Measurements from ENCODE around the gene RPS6KB2. TPM values are rescaled to one million over a fixed set of nuclear protein-coding genes. Genes with fewer than 3 reads are reported as not detected.

RPS6KB2 gene
- total RNA-seq, 1 donor from 2014 or later = 63.7 TPM

- intact Hi-C loops (cut with micrococcal nuclease) = no loop called here
These were observed 12.8 kb downstream of the RPS6KB2 start for GRCh38 chr11:67441098-67441563.

GRCh38 chr11:67441731-67442351, 13.5 kb downstream of the RPS6KB2 start:
- intact Hi-C loops (cut with micrococcal nuclease) = no loop called here

GRCh38 chr11:67442504-67443404, 14.5 kb downstream of the RPS6KB2 start:
- intact Hi-C loops (cut with micrococcal nuclease) = no loop called here

GRCh38 chr11:67445515-67445914, 17.2 kb downstream of the RPS6KB2 start:
- intact Hi-C loops (cut with micrococcal nuclease) = no loop called here

DNA sequence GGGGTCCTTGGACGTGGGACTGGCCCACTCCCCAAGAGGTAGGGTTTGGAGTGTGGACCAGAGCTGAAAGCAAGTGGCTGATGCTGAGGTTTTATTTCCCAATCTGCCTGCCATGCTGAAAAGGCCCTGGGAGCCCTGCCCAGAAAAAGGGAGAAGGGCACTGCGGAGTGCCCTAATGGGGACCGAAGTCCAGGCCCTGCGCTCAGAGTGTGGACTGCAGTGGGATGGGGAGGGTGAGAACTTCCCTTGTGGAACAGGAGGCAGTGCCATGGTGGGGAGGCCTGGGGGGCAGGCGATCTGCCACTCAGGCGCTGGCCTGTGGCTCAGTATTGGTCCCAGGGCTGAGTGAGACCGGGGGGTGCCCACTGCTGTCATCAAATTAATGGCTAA, 19.9 kb downstream of the RPS6KB2 start:
- intact Hi-C loops (cut with micrococcal nuclease) = no loop called here

DNA sequence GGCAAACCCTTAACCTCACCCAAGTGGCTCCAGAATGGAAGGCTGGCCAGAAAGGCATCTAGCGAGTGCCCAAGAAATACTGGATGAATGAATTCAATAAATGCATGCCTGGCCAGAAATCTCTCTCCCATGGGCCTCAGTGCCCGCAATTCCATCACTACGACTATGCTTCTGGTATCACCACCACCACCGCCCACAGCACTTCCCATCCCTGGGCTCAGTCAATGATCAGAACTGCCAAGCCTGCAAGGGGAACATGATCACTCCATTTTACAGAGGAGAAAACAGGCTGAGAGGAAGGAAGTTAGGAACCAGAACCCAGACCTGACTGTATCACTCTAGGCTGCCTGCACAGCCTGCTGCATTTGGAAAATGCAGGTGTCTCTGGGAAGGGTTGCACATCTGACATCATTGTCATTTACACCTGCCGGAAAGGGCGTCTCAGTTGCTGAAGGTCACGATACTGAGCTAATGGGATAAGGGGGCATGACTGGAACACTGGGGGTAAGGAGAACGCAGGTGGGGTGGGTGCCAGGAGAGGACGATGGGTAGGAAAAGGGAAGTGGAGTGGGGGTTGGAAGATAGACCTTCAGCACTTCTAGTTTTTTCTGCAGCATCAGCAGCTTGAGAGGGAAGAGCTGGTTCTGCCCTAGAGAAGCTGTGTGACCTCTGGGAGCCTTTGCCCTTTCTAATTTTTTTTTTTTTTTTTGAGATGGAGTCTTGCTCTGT, 21.0 kb downstream of the RPS6KB2 start:
- intact Hi-C loops (cut with micrococcal nuclease) = no loop called here

DNA sequence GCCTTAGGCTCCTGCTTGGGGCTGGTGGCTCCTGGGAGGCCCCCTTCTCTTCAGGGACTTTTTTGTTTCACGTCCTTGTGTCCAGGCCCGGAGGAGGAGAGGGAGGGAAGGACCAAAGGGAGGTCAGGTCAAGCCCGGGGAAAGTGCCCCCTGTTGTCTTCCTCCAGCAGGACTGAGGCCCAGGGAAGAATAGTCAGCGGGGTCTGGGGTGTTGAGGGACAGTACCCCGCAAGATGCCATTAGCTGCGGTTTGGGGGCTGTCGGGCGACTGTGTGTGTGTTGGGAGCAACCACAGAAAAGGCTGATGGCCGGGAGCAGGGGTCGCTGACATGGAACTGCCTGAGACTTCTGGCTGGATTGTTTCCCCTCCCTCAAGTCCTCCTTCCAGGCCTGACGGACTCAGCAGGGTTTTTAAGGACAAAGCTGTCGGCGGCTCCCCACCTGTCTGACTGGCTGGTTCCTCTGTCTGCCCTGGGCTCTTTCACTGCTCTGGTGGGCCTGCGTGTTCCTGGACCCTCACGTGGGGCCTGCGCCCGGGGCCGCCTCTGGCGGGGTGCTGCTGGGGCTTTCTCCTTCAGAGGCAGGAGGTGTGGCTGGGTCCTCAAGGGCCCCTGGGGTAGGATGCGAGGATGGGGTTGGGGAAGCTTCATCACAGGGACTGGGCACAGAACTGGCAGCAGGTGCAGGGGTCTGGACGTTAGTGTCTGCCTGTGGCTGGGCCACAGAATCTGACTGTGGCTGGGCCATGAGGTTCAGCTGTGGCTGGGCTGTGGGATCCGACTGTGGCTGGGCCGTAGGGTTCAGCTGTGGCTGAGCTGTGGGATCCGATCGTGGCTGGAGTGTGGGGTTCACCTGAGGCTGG, 22.7 kb downstream of the RPS6KB2 start:
- intact Hi-C loops (cut with micrococcal nuclease) = no loop called here

DNA sequence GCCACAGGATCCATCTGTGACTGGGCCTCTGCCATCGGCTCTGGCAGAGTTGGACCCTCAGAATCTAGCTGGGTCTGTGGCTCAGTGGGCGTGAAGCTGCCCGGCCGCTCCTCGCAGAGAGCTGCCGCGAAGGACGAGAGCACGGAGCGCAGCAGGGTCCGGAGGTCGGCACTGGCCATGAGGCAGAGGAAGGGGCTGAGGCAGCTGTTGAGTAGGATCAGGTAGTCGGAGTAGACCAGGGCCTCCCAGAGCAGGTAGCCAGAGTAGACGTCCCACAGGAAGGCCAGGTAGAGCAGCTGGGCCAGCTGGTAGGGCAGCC, 23.3 kb downstream of the RPS6KB2 start:
- intact Hi-C loops (cut with micrococcal nuclease) = no loop called here

DNA sequence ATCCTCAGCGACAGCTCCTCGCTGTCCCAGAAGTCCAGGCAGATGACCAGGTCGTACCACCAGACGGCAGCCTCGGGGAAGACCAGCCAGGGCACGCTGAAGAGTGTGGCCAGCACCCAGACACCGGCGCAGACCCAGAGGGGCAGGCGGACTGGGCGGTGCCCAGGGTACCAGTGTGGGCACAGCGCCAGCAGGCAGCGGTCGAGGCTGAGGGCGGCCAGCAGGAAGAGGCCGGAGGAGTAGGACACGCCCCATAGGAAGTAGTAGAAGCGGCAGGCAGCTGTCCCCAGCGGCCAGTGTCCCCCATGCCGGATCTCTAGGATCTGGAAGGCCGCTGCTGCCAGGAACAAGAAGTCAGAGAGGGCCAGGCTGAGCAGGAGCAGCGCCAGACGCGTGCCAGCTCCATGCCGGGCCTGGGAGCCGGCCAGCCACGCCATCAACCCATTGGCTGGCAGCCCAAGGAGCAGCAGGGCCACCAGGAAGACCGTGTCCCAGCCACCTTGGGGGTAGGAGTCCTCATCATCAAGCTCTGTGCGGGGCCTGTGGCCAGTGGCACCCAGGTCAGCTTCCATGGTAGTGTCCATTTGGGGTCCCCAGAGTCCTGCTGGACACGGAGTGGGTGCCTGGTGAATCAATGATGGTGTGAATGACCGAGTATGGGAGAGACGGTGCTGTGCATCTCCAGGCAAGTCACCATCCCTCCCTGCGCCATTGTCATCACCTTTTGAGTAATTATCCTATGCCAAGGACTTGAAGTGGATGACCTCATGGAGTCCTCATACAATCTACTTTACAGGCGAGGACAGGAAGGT, 24.1 kb downstream of the RPS6KB2 start, which contains the start of gene GPR152:
GPR152 (minus strand) TSS at position 589 of the 812 bp plus-strand sequence; CDS start at position 584, 5 bp downstream.
- intact Hi-C loops (cut with micrococcal nuclease) = no loop called here

DNA sequence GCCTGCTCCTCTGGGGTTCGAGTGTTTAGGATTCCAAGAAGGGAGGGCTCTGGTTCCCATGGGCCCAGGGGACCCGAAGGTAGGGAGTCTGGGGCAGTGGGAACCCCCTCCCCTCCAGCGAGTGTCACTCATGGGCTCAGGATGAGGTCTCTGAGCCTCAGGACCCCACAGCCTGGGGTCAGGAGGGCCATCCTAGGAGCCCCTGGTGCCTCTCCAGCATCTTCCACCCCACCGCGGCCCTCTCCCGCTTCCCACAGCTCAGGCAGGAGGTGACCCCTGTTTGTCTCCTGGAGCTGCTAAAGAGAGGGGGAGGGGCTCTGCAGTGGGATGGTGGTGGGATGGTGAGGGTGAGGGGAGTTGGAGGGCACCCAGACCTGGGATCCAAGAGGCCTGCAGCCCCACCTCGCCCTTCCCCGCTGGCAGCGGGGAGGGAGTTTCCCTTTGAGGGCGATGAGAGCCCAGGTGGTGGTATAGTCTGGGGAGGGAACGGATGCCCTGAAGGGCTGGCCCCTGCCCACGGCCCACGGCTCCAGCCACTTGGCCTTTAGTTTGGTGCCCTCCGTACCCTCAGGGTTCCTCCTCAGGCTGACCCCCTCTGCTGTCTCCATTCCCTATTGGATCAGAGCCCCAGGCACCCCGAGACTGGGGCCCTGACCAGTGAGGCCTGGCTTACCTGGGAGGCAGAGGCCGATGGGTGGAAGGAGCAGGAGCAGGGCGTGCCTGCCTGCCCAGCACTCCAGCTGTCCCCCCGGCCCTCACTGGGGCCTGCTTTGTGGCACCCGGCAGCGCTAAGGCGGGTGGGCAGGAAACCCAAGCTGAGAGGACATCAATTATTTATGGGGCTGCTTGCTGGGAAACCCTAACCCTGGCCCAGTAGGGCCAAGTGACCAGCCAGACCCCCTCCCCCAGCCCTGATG, 25.8 kb downstream of the RPS6KB2 start:
- intact Hi-C loops (cut with micrococcal nuclease) = no loop called here

DNA sequence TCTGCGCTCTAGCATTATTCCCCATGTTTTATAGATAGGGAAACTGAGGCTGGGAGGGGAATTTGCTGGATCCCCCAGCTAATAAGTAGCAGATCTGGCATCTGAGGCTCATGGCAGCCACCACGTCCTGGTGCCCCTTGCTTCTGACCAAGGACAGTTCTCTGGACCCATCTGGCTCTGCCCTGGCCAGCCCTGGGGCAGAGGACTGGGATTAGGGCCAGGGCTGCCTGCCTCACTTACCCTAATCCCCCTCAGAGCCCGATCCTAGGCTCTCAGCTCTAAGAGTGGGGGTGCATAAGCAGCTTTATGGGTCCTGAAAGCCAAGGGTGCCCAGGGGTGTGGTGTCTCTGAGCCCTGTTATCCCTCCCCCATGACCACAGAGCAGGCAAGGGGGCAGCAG, 26.8 kb downstream of the RPS6KB2 start, which contains the start of gene CABP4:
CABP4 (plus strand) TSS at position 301 of the 400 bp plus-strand sequence; CDS start at position 371, 70 bp downstream.
- intact Hi-C loops (cut with micrococcal nuclease) = no loop called here

- intact Hi-C loops (cut with micrococcal nuclease) = no loop called here
These were observed 27.9 kb downstream of the RPS6KB2 start for GRCh38 chr11:67456068-67456705.

DNA sequence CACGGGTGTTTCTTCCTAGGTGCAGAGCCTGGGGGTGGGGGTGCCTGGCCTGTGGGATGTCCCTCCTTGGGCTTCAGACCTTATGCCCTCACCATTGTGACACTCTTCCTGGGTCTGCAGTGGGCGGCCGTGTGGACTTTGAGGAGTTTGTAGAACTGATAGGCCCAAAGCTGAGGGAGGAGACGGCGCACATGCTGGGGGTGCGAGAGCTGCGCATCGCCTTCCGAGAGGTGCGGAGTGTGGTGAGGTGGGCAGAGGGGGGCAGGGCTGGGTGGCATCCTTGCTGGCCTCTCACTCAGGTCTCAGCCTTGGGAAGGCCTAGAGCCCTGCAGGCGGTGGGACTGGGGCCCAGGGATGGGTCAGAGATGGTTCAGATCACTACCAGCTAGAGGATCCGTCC, 29.2 kb downstream of the RPS6KB2 start:
- intact Hi-C loops (cut with micrococcal nuclease) = no loop called here

GRCh38 chr11:67458266-67458665, 30.0 kb downstream of the RPS6KB2 start:
- intact Hi-C loops (cut with micrococcal nuclease) = no loop called here

- intact Hi-C loops (cut with micrococcal nuclease) = no loop called here
These were observed 34.9 kb downstream of the RPS6KB2 start for GRCh38 chr11:67463186-67463585.

DNA sequence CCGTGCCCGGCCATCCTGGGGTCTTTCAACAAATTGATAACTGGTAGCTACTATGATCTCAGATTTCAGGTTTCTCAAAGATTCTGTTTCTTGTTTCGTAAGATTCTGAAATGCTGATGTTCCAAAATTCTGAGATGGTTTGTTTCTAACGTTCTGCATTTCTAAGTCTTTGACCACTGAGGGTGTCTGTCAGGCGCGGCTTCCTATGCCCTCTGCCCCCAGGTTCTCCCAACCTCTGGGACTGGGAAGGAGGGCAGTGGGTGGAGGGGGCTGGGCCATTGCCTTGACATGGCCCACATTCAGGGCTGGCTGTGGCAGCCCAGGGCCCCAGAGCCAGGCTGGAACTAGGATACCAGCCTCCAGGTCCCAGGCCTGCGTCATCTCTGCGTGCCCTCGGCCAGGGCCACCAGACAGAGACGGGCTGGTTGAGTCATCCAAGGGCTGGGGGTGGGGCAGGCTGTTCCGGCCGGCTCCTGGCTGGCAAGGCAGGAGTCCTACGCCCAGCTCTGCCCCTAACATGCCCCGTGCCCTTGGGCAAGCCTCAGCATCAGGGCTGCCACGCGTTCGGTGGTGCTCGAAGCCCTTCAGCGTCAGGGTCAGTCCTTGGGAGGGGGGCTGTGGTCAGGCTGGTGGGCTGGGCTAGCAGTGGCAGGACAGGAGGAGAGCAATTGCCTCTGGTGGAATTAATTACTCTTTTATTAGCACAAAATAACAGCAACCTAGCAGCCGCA, 35.6 kb downstream of the RPS6KB2 start:
- intact Hi-C loops (cut with micrococcal nuclease) = loop anchor here (1.0 kb wide), 10 partner anchors 18 to 225 kb away; partner anchors contain the start of genes AIP, NDUFV1, POLD4 and PTPRCAP

GRCh38 chr11:67464411-67465188, 36.3 kb downstream of the RPS6KB2 start:
- intact Hi-C loops (cut with micrococcal nuclease) = loop anchor here (1.0 kb wide), 10 partner anchors 18 to 225 kb away; partner anchors contain the start of genes AIP, NDUFV1, POLD4 and PTPRCAP

Measured in T-helper 1 cell treated with Interleukin-12 subunit alpha and Interleukin-12 subunit beta and Interleukin-4 antibody, amounts not matched to agents 30 ng/mL and 1 ng/mL, for 36 hours (primary cell).